ENCODE data around the gene RSRC1. TPM values are rescaled to one million over a fixed set of nuclear protein-coding genes. Genes with fewer than 3 reads are reported as not detected.

The RSRC1 gene
- total RNA-seq, 1 experiment from 2014 or later = 60.3 TPM

GRCh38 chr3:158247288-158247687 lies 137.4 kb downstream of the RSRC1 start:
- DNase-seq = no peak
- Histone ChIP-seq H3K4me2 (no peak overlapping the region), H3K9me3 (ENCODE audit: insufficient read depth, low read depth) (no peaks in the 10 kb centered on the region; the same call in 1 of the 2 replicates), H3K4me3 (no peak overlapping the region), H3F3A (ENCODE audit: insufficient read depth, low read depth) (no peaks in the 10 kb centered on the region), H3K79me2 (ENCODE audit: low read depth) (no peaks in the 10 kb centered on the region; the same call in 1 of the 2 replicates), H3K27ac (no peak overlapping the region), H2AFZ (no peak overlapping the region), H3K27me3 (ENCODE audit: insufficient read depth, low read depth) (no peaks in the 10 kb centered on the region), H4K20me1 (ENCODE audit: insufficient read depth) (0 out of 2 replicates have a peak, but pooled peaks cover 7% of the 10 kb centered on the region), H3K4me1 (replicated peaks; ENCODE audit: insufficient read depth) (no peaks in the 10 kb centered on the region), H3K9me2 (ENCODE audit: insufficient read depth) (no peaks in the 10 kb centered on the region), H3K36me3 (ENCODE audit: low read depth) (no peaks in the 10 kb centered on the region)
- POLR2A ChIA-PET (ENCODE audit: unreplicated experiment) = no interaction called here
- TF ChIP-seq EZH2 (IDR thresholded peaks at IDR 0.05; ENCODE audit: low read depth) (no peak), CTCF (conservative IDR thresholded peaks at IDR 0.05) (no peak)
- no TSS peak for BruUV-seq (replicated peaks)
- CTCF ChIA-PET = no interaction called here
- intact Hi-C loops (cut with micrococcal nuclease; ENCODE audit: unreplicated experiment) = no loop called here

GRCh38 chr3:158248261-158248660 lies 138.4 kb downstream of the RSRC1 start:
- H3K79me2 ChIP-seq (ENCODE audit: low read depth) = no peaks in the 10 kb centered on the region; the same call in 1 of the 2 replicates
- POLR2A ChIA-PET (ENCODE audit: unreplicated experiment) = no interaction called here
- H3K27ac ChIP-seq = no peak overlapping the region
- H2AFZ ChIP-seq = no peak overlapping the region
- TF ChIP-seq EZH2 (IDR thresholded peaks at IDR 0.05; ENCODE audit: low read depth) (no peak), CTCF (conservative IDR thresholded peaks at IDR 0.05) (no peak)
- H3K27me3 ChIP-seq (ENCODE audit: insufficient read depth, low read depth) = no peaks in the 10 kb centered on the region
- intact Hi-C loops (cut with micrococcal nuclease; ENCODE audit: unreplicated experiment) = no loop called here
- H3K4me3 ChIP-seq = no peak overlapping the region
- no peak for DNase-seq
- no peaks in the 10 kb centered on the region for H3K9me2 ChIP-seq (ENCODE audit: insufficient read depth)
- no TSS peak for BruUV-seq (replicated peaks)
- H4K20me1 ChIP-seq (ENCODE audit: insufficient read depth) = 0 out of 2 replicates have a peak, but pooled peaks cover 7% of the 10 kb centered on the region
- CTCF ChIA-PET = no interaction called here
- H3K4me1 ChIP-seq (replicated peaks; ENCODE audit: insufficient read depth) = no peaks in the 10 kb centered on the region
- H3K36me3 ChIP-seq (ENCODE audit: low read depth) = no peaks in the 10 kb centered on the region
- H3K4me2 ChIP-seq = no peak overlapping the region
- no peaks in the 10 kb centered on the region for H3K9me3 ChIP-seq (ENCODE audit: insufficient read depth, low read depth)
- 0 out of 2 replicates have a peak, but pooled peaks cover 5% of the 10 kb centered on the region for H3F3A ChIP-seq (ENCODE audit: insufficient read depth, low read depth)

GRCh38 chr3:158249183-158249582 lies 139.3 kb downstream of the RSRC1 start:
- Histone ChIP-seq H3K9me2 (ENCODE audit: insufficient read depth) (no peaks in the 10 kb centered on the region), H3K27ac (no peak overlapping the region), H3K79me2 (ENCODE audit: low read depth) (no peaks in the 10 kb centered on the region; the same call in 1 of the 2 replicates), H3K27me3 (ENCODE audit: insufficient read depth, low read depth) (no peaks in the 10 kb centered on the region), H3K36me3 (ENCODE audit: low read depth) (no peaks in the 10 kb centered on the region), H3F3A (ENCODE audit: insufficient read depth, low read depth) (0 out of 2 replicates have a peak, but pooled peaks cover 5% of the 10 kb centered on the region), H3K4me2 (no peak overlapping the region), H3K4me3 (no peak overlapping the region), H2AFZ (no peak overlapping the region), H3K9me3 (ENCODE audit: insufficient read depth, low read depth) (no peaks in the 10 kb centered on the region), H3K4me1 (replicated peaks; ENCODE audit: insufficient read depth) (no peaks in the 10 kb centered on the region), H4K20me1 (ENCODE audit: insufficient read depth) (0 out of 2 replicates have a peak, but pooled peaks cover 4% of the 10 kb centered on the region)
- CTCF ChIA-PET = no interaction called here
- BruUV-seq (replicated peaks) = no TSS peak
- intact Hi-C loops (cut with micrococcal nuclease; ENCODE audit: unreplicated experiment) = no loop called here
- POLR2A ChIA-PET (ENCODE audit: unreplicated experiment) = no interaction called here
- no peak for DNase-seq
- TF ChIP-seq CTCF (conservative IDR thresholded peaks at IDR 0.05) (no peak), EZH2 (IDR thresholded peaks at IDR 0.05; ENCODE audit: low read depth) (no peak)

Data from PC-9 (cell line).